H1 (cell line): Measurements from ENCODE around the gene PEX14. TPM values are rescaled to one million over a fixed set of nuclear protein-coding genes. Genes with fewer than 3 reads are reported as not detected.

Experiments
- CTCF ChIA-PET: fragments of 300-600 bp; sonication (Branson Sonifier 250); formaldehyde crosslinking; loops from one replicate; lab custom pipeline; 2021; ENCODE audit not compliant: partially characterized antibody; lab: Charles Lee
- POLR2A ChIA-PET: fragments of 300-600 bp; sonication (Branson Sonifier 250); formaldehyde crosslinking; loops from one replicate; lab custom pipeline; 2021; ENCODE audit warnings: inconsistent platforms; ENCODE audit not compliant: partially characterized antibody; lab: Charles Lee
- DNase-seq, 2 experiments: peaks; one replicate each; pipeline versions ENCODE4 v3.0.0 to v3.0.0-alpha.2; 2010 to 2022; ENCODE audit warnings: low spot score in 2 of 2, low read depth in 1 of 2, mixed read lengths in 1 of 2
- FAIRE-seq: peaks from 2 replicates; lab custom pipeline; 2011; peaks lifted over from hg19 to GRCh38; lab: Jason Lieb, UNC
- H2AFZ ChIP-seq: 2 replicates; pipeline ENCODE4 v1.8.1; 2012; ENCODE audit warnings: low read length, inconsistent platforms
- H2AK5ac ChIP-seq: 2 replicates; pipeline ENCODE4 v1.6.1; 2013; ENCODE audit warnings: low read depth, low read length
- H2BK120ac ChIP-seq: replicated peaks from 2 replicates; pipeline ENCODE3; 2013; ENCODE audit warnings: low read depth, low read length, inconsistent platforms
- H2BK12ac ChIP-seq: 2 replicates; pipeline ENCODE4 v1.6.1; 2013; ENCODE audit warnings: low read depth, low read length
- H2BK15ac ChIP-seq: 2 replicates; pipeline ENCODE4 v1.6.1; 2013; ENCODE audit warnings: low read length
- H2BK20ac ChIP-seq: 2 replicates; pipeline ENCODE4 v1.6.1; 2013; ENCODE audit warnings: low read length
- H2BK5ac ChIP-seq: 2 replicates; pipeline ENCODE4 v1.6.1; 2013; ENCODE audit warnings: low read depth, low read length
- H3K14ac ChIP-seq: 2 replicates; pipeline ENCODE4 v1.6.1; 2013; ENCODE audit warnings: inconsistent platforms; ENCODE audit not compliant: insufficient read length
- H3K18ac ChIP-seq: 2 replicates; pipeline ENCODE4 v1.6.1; 2013; ENCODE audit warnings: low read length; ENCODE audit errors: extremely low read depth
- H3K23ac ChIP-seq: 2 replicates; pipeline ENCODE4 v1.6.1; 2013; ENCODE audit warnings: inconsistent platforms; ENCODE audit not compliant: insufficient read length
- H3K23me2 ChIP-seq: 2 replicates; pipeline ENCODE4 v1.6.1; 2013; ENCODE audit warnings: low read depth, low read length
- H3K27ac ChIP-seq: 2 replicates; pipeline ENCODE4 v1.6.1; 2011; ENCODE audit warnings: low read depth, low read length, inconsistent platforms
- H3K27me3 ChIP-seq, 4 experiments: replicated peaks in 1 of 4; 1 replicate in 1 of 4; 2 replicates in 3 of 4; pipeline versions ENCODE4 v1.6.1 to v1.8.1; 2011 to 2013; ENCODE audit warnings: low read length in 3 of 4, mild to moderate bottlenecking in 3 of 4, inconsistent platforms in 2 of 4, mixed read lengths in 2 of 4, moderate library complexity in 1 of 4; ENCODE audit not compliant: control insufficient read depth in 3 of 4, insufficient read depth in 3 of 4; ENCODE audit errors: extremely low read depth in 1 of 4
- H3K36me3 ChIP-seq, 4 experiments: 2 replicates each; pipeline versions ENCODE4 v1.6.1 to v1.8.1; 2011 to 2013; ENCODE audit warnings: mild to moderate bottlenecking in 4 of 4, low read length in 3 of 4, moderate library complexity in 2 of 4, control low read depth in 1 of 4, inconsistent platforms in 1 of 4; ENCODE audit not compliant: insufficient read depth in 4 of 4, control insufficient read depth in 2 of 4
- H3K4ac ChIP-seq: replicated peaks from 2 replicates; pipeline ENCODE3; 2013; ENCODE audit warnings: low read length, low read depth, mixed read lengths, inconsistent platforms; ENCODE audit not compliant: insufficient read length
- H3K4me1 ChIP-seq, 4 experiments: replicated peaks in 1 of 4; 1 replicate in 1 of 4; 2 replicates in 3 of 4; pipeline versions ENCODE4 v1.6.1 to v1.8.1; 2011 to 2013; ENCODE audit warnings: low read length in 3 of 4, inconsistent platforms in 2 of 4, mixed read lengths in 1 of 4; ENCODE audit not compliant: insufficient read depth in 4 of 4, control insufficient read depth in 3 of 4
- H3K4me2 ChIP-seq, 2 experiments: 2 replicates each; pipeline versions ENCODE4 v1.6.1 to v1.8.1; 2011 to 2013; ENCODE audit warnings: low read depth in 2 of 2, low read length in 2 of 2, control low read depth in 1 of 2, inconsistent platforms in 1 of 2, mild to moderate bottlenecking in 1 of 2; ENCODE audit not compliant: insufficient read depth in 1 of 2
- H3K4me3 ChIP-seq, 4 experiments: fragments of 200-600, 300-600 bp in 1 of 4; sonication (generic), shearing (Covaris generic), sonication (Bioruptor Twin) in 1 of 4; 2 replicates each; pipeline versions ENCODE4 v1.5.1 to v1.8.1; 2011 to 2016; ENCODE audit warnings: low read length in 4 of 4, low read depth in 3 of 4, control low read depth in 2 of 4, inconsistent platforms in 2 of 4, mild to moderate bottlenecking in 2 of 4, mixed read lengths in 1 of 4, moderate library complexity in 1 of 4; ENCODE audit not compliant: insufficient read depth in 2 of 4; ENCODE audit errors: extremely low read depth in 1 of 4
- H3K56ac ChIP-seq: replicated peaks from 2 replicates; pipeline ENCODE3; 2013; ENCODE audit warnings: low read depth, mild to moderate bottlenecking, mixed read lengths, low read length, inconsistent platforms; ENCODE audit not compliant: insufficient read length
- H3K79me1 ChIP-seq: 2 replicates; pipeline ENCODE4 v1.6.1; 2013; ENCODE audit warnings: low read depth, low read length, control low read depth
- H3K79me2 ChIP-seq, 2 experiments: 2 replicates each; pipeline versions ENCODE4 v1.6.1 to v1.8.1; 2012 to 2013; ENCODE audit warnings: low read length in 2 of 2, mild to moderate bottlenecking in 2 of 2, inconsistent platforms in 1 of 2; ENCODE audit not compliant: insufficient read depth in 2 of 2, control insufficient read depth in 1 of 2
- H3K9ac ChIP-seq, 4 experiments: replicated peaks in 1 of 4; 1 replicate in 1 of 4; 2 replicates in 3 of 4; pipeline versions ENCODE4 v1.6.1 to v1.8.1; 2011 to 2013; ENCODE audit warnings: low read depth in 3 of 4, low read length in 3 of 4, control low read depth in 2 of 4, mild to moderate bottlenecking in 2 of 4, moderate library complexity in 2 of 4, inconsistent platforms in 1 of 4; ENCODE audit errors: extremely low read depth in 1 of 4
- H3K9me3 ChIP-seq, 2 experiments: 2 replicates each; pipeline versions ENCODE4 v1.6.1 to v1.8.1; 2012 to 2013; ENCODE audit warnings: mild to moderate bottlenecking in 2 of 2, moderate library complexity in 2 of 2, control low read depth in 1 of 2, inconsistent platforms in 1 of 2, low read depth in 1 of 2, low read length in 1 of 2, mixed read lengths in 1 of 2; ENCODE audit not compliant: insufficient read depth in 2 of 2
- H4K20me1 ChIP-seq, 2 experiments: replicated peaks in 1 of 2; 2 replicates each; pipeline versions ENCODE3 to v1.8.1; 2011 to 2013; ENCODE audit warnings: inconsistent platforms in 2 of 2, low read length in 2 of 2, mild to moderate bottlenecking in 1 of 2; ENCODE audit not compliant: insufficient read depth in 2 of 2, control insufficient read depth in 1 of 2
- H4K5ac ChIP-seq: 2 replicates; pipeline ENCODE4 v1.6.1; 2013; ENCODE audit warnings: low read length, low read depth, mixed read lengths, inconsistent platforms; ENCODE audit not compliant: insufficient read length
- H4K8ac ChIP-seq: 2 replicates; pipeline ENCODE4 v1.8.0; 2013; ENCODE audit warnings: mild to moderate bottlenecking, moderate library complexity, low read length, inconsistent platforms; ENCODE audit not compliant: insufficient read depth; ENCODE audit errors: extremely low read depth
- H4K91ac ChIP-seq: replicated peaks from 2 replicates; pipeline ENCODE3; 2013; ENCODE audit warnings: low read length, mixed read lengths, inconsistent platforms; ENCODE audit not compliant: insufficient read length
- ASH2L ChIP-seq: fragments of 200-600, 300-600 bp; sonication (generic); IDR thresholded peaks from one replicate; pipeline ENCODE4 v1.7.1; 2017; ENCODE audit warnings: low read length
- ATF2 ChIP-seq: IDR thresholded peaks from 2 replicates; pipeline ENCODE4 v1.6.1; 2012; ENCODE audit warnings: low read length, inconsistent platforms
- BACH1 ChIP-seq: IDR thresholded peaks from 2 replicates; pipeline ENCODE4 v1.6.1; 2012; ENCODE audit warnings: low read length, improper control_type of control experiment
- E2F6 ChIP-seq: IDR thresholded peaks from 2 replicates; pipeline ENCODE4 v1.6.1; 2012; ENCODE audit warnings: inconsistent platforms
- KDM5A ChIP-seq: fragments of 200-600 bp; IDR thresholded peaks from 2 replicates; pipeline ENCODE4 v1.7.1; 2012; ENCODE audit warnings: mild to moderate bottlenecking, low read length, inconsistent platforms, mixed read lengths
- TAF1 ChIP-seq: IDR thresholded peaks from 2 replicates; pipeline ENCODE4 v1.6.1; 2011; ENCODE audit warnings: mild to moderate bottlenecking, low read depth, low read length
- TEAD4 ChIP-seq: IDR thresholded peaks from 2 replicates; pipeline ENCODE4 v1.6.1; 2012; ENCODE audit warnings: low read depth, low read length, inconsistent platforms, mixed read lengths
- YY1 ChIP-seq: IDR thresholded peaks from 2 replicates; pipeline ENCODE4 v1.6.1; 2011; ENCODE audit warnings: low read depth, mild to moderate bottlenecking, low read length
- WGBS, 2 experiments: shearing (Covaris generic) in 1 of 2; methylation state at CpG; one replicate each; pipeline versions ENCODE4 v1.1.6 to v1.1.7; 2013 to 2015; ENCODE audit warnings: low lambda C conversion rate in 2 of 2, mixed read lengths in 2 of 2, inconsistent platforms in 1 of 2, low coverage in 1 of 2, missing lambda C conversion rate in 1 of 2; ENCODE audit not compliant: insufficient replicate concordance in 2 of 2, insufficient coverage in 1 of 2, insufficient read length in 1 of 2; ENCODE audit errors: extremely low coverage in 1 of 2, missing lambda C conversion rate in 1 of 2; 5-methylcytosine and 5-hydroxymethylcytosine counted together
- polyA plus RNA-seq, 7 experiments: library from polyadenylated mRNA; depleted of rRNA in 3 of 7; stranded (reverse) in 5 of 7; unstranded in 2 of 7; fragments of >200 nt in 5 of 7; fragments of 200-250 nt in 2 of 7; gene quantifications; 1 replicate in 5 of 7; 2 replicates in 1 of 7; 4 replicates in 1 of 7; pipeline versions ENCODE4 v1.2.1 to v1.2.3, GENCODE V29; 2011 to 2013; ENCODE audit warnings: missing spikeins in 2 of 7, mixed read lengths in 2 of 7
- total RNA-seq: library from RNA; stranded (reverse); fragmentation: NEBNext Ultra II Directional; extraction: Animal tissue kit (Norgen Biotek cat#: 25700); gene quantifications from 2 replicates; pipeline ENCODE4 v1.2.1, GENCODE V29; 2021

Gene PEX14
- total and polyA plus RNA-seq, 2 of the 8 experiments (the other 6 are each of a cell fraction or from before 2014, with no cell fraction given), result 13.0 to 19.8 TPM

GRCh38 chr1:10472220-10473144 is 2.3 kb upstream of the PEX14 start, which contains the start of gene DFFA:
TSS of gene DFFA (minus strand) at chr1:10472529. CDS start at chr1:10472458, 71 bp downstream.
- FAIRE-seq, result no peak
- TF ChIP-seq ATF2, result no peak
- peak; percentile 90 for TF ChIP-seq TAF1
- TF ChIP-seq TEAD4, result no peak
- peak; percentile 92 for TF ChIP-seq ASH2L
- no peak for TF ChIP-seq KDM5A
- no peak; the same call in 1 of the 2 replicates for TF ChIP-seq BACH1
- no peak; the same call in none of the 2 replicates for TF ChIP-seq YY1
- peak; percentile 83; the same call in 1 of the 2 replicates for TF ChIP-seq E2F6

More at GRCh38 chr1:10472220-10473144, 2.3 kb upstream of the PEX14 start, which contains the start of gene DFFA:
- Histone ChIP-seq H2AFZ (peak within 1 kb of the TSS; percentile 99), H3K14ac (no peak within 1 kb of the TSS), H3K9ac (peak within 1 kb of the TSS; percentile 59 to 75 (median 70)), H2AK5ac (no peak within 1 kb of the TSS), H3K4me3 (peak within 1 kb of the TSS; percentile 77 to 91 (median 87)), H4K91ac (peak within 1 kb of the TSS; percentile 17), H2BK12ac (no peak within 1 kb of the TSS; the same call in 1 of the 2 replicates), H4K8ac (peak within 1 kb of the TSS; percentile 83), H3K36me3 (peaks cover 2 to 20% (median 18%) of the 10 kb centered on the region in 4 experiments; a peak in 7 of 8 replicates), H3K27me3 (no peaks in the 10 kb centered on the region), H3K79me1 (peaks cover 5% of the 10 kb centered on the region; the same call in 1 of the 2 replicates), H3K56ac (no peak within 1 kb of the TSS), H3K27ac (no peak within 1 kb of the TSS), H3K9me3 (no peaks in the 10 kb centered on the region), H3K18ac (peak within 1 kb of the TSS; percentile 97), H3K4me2 (peak within 1 kb of the TSS; percentile 80 to 82), H4K5ac (peak within 1 kb of the TSS; percentile 57), H3K23ac (no peak within 1 kb of the TSS), H4K20me1 (peaks cover 2 to 7% of the 10 kb centered on the region in 2 experiments), H2BK20ac (no peak within 1 kb of the TSS), H2BK120ac (no peak within 1 kb of the TSS), H2BK5ac (peak within 1 kb of the TSS; percentile 77), H3K4ac (peak within 1 kb of the TSS; percentile 39), H3K4me1 (no peaks in the 10 kb centered on the region; a peak in 3 of 7 replicates), H2BK15ac (no peak within 1 kb of the TSS), H3K23me2 (peaks cover 9% of the 10 kb centered on the region), H3K79me2 (peaks cover 4 to 31% of the 10 kb centered on the region in 2 experiments; a peak in 3 of 4 replicates)
- peak; percentile 94 to 95 for DNase-seq
- CTCF ChIA-PET, result no interaction called here
- WGBS, 2 experiments, result 7% methylated on average over 57 of the region's 59 CpGs; no CpG with 5 or more reads in 1 of the 2 experiments
- POLR2A ChIA-PET, result interaction anchor here (0.6 to 5.1 kb wide), 10 partner anchors 11 to 77 kb away, joined by 3 to 67 read pairs (median 4); partner anchors contain the start of genes CENPS, CORT and PGD
